Measurements from ENCODE around the gene PTMA. TPM values are rescaled to one million over a fixed set of nuclear protein-coding genes. Genes with fewer than 3 reads are reported as not detected.

PTMA gene
- total and polyA plus RNA-seq, 9 of the 15 experiments (the other 6 are each of a cell fraction or from before 2014, with no cell fraction given): 429 to 2,322 (median 1,578) TPM

DNA sequence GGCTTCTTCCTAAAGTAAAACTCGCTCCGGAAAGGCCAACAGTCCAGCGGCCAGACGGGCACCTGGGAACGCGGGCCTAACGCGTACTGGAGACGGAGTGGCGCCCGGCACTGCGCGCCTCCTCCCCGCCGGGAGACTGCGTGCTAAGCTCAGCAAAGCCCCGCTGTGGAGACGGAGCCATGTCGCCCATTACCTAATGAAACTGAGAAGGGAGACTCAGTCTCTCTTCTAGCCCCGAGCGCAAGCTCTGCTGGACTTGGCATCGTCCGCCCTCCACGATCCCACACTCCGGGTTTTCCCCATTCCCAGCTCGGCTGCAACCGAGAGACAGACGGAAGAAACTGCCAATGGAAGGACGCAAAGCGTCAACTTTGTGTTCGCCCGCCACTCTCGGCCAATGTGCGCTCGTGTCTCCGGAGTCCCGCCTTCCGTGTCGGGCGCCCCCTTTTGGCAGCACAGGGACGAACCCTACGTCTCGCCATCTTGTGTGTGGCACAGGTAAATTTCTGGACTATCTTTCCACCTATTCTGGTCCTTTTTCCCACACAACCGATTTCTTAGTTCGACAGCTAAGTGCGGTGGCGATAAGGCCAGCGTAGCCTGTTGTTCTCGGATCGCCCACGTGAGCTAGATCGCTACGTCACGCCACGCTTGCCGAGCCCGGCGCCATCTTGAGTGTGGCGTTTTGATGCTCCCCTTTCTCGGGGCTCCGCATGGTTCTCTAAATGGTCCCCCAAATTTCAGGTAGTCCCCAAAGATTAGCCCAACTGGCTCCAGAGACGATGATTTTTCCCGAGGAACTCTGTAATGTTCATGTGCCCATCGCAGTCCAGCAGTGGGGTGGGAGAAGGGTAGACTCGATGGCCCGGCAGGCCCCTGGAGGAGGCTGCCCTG is 1.3 kb upstream of the PTMA start (continued):
- TF ChIP-seq, protein P1, sequence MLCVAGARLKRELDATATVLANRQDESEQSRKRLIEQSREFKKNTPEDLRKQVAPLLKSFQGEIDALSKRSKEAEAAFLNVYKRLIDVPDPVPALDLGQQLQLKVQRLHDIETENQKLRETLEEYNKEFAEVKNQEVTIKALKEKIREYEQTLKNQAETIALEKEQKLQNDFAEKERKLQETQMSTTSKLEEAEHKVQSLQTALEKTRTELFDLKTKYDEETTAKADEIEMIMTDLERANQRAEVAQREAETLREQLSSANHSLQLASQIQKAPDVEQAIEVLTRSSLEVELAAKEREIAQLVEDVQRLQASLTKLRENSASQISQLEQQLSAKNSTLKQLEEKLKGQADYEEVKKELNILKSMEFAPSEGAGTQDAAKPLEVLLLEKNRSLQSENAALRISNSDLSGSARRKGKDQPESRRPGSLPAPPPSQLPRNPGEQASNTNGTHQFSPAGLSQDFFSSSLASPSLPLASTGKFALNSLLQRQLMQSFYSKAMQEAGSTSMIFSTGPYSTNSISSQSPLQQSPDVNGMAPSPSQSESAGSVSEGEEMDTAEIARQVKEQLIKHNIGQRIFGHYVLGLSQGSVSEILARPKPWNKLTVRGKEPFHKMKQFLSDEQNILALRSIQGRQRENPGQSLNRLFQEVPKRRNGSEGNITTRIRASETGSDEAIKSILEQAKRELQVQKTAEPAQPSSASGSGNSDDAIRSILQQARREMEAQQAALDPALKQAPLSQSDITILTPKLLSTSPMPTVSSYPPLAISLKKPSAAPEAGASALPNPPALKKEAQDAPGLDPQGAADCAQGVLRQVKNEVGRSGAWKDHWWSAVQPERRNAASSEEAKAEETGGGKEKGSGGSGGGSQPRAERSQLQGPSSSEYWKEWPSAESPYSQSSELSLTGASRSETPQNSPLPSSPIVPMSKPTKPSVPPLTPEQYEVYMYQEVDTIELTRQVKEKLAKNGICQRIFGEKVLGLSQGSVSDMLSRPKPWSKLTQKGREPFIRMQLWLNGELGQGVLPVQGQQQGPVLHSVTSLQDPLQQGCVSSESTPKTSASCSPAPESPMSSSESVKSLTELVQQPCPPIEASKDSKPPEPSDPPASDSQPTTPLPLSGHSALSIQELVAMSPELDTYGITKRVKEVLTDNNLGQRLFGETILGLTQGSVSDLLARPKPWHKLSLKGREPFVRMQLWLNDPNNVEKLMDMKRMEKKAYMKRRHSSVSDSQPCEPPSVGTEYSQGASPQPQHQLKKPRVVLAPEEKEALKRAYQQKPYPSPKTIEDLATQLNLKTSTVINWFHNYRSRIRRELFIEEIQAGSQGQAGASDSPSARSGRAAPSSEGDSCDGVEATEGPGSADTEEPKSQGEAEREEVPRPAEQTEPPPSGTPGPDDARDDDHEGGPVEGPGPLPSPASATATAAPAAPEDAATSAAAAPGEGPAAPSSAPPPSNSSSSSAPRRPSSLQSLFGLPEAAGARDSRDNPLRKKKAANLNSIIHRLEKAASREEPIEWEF (CRISPR knock-in tag; IDR thresholded peaks at IDR 0.05): 0 out of 2 replicates have a peak, but pooled peaks have one; percentile 2
- TF ChIP-seq, protein P2, sequence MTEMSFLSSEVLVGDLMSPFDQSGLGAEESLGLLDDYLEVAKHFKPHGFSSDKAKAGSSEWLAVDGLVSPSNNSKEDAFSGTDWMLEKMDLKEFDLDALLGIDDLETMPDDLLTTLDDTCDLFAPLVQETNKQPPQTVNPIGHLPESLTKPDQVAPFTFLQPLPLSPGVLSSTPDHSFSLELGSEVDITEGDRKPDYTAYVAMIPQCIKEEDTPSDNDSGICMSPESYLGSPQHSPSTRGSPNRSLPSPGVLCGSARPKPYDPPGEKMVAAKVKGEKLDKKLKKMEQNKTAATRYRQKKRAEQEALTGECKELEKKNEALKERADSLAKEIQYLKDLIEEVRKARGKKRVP (CRISPR knock-in tag; IDR thresholded peaks at IDR 0.05): no peak
- TF ChIP-seq ZNF79 (CRISPR knock-in tag; IDR thresholded peaks at IDR 0.05; ENCODE audit: low read depth): peak; percentile 15; the same call in 1 of the 2 replicates
- no peak for TF ChIP-seq ZNF212 (CRISPR knock-in tag; IDR thresholded peaks at IDR 0.05)
- TF ChIP-seq SMARCC2 (IDR thresholded peaks at IDR 0.05; ENCODE audit: low read depth): no peak
- TF ChIP-seq, protein P3, sequence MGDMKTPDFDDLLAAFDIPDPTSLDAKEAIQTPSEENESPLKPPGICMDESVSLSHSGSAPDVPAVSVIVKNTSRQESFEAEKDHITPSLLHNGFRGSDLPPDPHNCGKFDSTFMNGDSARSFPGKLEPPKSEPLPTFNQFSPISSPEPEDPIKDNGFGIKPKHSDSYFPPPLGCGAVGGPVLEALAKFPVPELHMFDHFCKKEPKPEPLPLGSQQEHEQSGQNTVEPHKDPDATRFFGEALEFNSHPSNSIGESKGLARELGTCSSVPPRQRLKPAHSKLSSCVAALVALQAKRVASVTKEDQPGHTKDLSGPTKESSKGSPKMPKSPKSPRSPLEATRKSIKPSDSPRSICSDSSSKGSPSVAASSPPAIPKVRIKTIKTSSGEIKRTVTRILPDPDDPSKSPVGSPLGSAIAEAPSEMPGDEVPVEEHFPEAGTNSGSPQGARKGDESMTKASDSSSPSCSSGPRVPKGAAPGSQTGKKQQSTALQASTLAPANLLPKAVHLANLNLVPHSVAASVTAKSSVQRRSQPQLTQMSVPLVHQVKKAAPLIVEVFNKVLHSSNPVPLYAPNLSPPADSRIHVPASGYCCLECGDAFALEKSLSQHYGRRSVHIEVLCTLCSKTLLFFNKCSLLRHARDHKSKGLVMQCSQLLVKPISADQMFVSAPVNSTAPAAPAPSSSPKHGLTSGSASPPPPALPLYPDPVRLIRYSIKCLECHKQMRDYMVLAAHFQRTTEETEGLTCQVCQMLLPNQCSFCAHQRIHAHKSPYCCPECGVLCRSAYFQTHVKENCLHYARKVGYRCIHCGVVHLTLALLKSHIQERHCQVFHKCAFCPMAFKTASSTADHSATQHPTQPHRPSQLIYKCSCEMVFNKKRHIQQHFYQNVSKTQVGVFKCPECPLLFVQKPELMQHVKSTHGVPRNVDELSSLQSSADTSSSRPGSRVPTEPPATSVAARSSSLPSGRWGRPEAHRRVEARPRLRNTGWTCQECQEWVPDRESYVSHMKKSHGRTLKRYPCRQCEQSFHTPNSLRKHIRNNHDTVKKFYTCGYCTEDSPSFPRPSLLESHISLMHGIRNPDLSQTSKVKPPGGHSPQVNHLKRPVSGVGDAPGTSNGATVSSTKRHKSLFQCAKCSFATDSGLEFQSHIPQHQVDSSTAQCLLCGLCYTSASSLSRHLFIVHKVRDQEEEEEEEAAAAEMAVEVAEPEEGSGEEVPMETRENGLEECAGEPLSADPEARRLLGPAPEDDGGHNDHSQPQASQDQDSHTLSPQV (IDR thresholded peaks at IDR 0.05): peak; percentile 27; the same call in 1 of the 2 replicates
- no peak for TF ChIP-seq ZNF146 (CRISPR knock-in tag; IDR thresholded peaks at IDR 0.05; ENCODE audit: unreplicated experiment)
- TF ChIP-seq, protein P4, sequence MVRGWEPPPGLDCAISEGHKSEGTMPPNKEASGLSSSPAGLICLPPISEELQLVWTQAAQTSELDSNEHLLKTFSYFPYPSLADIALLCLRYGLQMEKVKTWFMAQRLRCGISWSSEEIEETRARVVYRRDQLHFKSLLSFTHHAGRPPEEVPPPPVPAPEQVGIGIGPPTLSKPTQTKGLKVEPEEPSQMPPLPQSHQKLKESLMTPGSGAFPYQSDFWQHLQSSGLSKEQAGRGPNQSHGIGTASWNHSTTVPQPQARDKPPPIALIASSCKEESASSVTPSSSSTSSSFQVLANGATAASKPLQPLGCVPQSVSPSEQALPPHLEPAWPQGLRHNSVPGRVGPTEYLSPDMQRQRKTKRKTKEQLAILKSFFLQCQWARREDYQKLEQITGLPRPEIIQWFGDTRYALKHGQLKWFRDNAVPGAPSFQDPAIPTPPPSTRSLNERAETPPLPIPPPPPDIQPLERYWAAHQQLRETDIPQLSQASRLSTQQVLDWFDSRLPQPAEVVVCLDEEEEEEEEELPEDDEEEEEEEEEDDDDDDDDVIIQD (CRISPR knock-in tag; IDR thresholded peaks at IDR 0.05): no peak
- TF ChIP-seq, protein P5, sequence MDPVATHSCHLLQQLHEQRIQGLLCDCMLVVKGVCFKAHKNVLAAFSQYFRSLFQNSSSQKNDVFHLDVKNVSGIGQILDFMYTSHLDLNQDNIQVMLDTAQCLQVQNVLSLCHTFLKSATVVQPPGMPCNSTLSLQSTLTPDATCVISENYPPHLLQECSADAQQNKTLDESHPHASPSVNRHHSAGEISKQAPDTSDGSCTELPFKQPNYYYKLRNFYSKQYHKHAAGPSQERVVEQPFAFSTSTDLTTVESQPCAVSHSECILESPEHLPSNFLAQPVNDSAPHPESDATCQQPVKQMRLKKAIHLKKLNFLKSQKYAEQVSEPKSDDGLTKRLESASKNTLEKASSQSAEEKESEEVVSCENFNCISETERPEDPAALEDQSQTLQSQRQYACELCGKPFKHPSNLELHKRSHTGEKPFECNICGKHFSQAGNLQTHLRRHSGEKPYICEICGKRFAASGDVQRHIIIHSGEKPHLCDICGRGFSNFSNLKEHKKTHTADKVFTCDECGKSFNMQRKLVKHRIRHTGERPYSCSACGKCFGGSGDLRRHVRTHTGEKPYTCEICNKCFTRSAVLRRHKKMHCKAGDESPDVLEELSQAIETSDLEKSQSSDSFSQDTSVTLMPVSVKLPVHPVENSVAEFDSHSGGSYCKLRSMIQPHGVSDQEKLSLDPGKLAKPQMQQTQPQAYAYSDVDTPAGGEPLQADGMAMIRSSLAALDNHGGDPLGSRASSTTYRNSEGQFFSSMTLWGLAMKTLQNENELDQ (CRISPR knock-in tag; IDR thresholded peaks at IDR 0.05; ENCODE audit: borderline replicate concordance): no peak

Data from K562 (cell line).